Measurements from ENCODE around the gene MAGI2. TPM values are rescaled to one million over a fixed set of nuclear protein-coding genes. Genes with fewer than 3 reads are reported as not detected.
"Not testable (repeated sequence)": the region's sequence is repeated elsewhere in the genome, so short reads cannot be mapped to it uniquely, and the experiment has no call there.

Gene MAGI2
- total RNA-seq, 5 donors from 2014 or later (not counting 1 experiment from before 2014, with no cell fraction given), result 0.10 to 0.77 (median 0.22) TPM

- DNase-seq (no peak), ATAC-seq (replicated peaks in 1 of 4) (no peak)
- ChIA-PET POLR2A (no interaction called here), CTCF (no interaction called here)
- H3K9me3 Mint-ChIP-seq, result no peaks in the 10 kb centered on the region
- 17% methylated on average over 2 of the region's 2 CpGs for WGBS (ENCODE audit: insufficient coverage)
- no peak overlapping the region for H3K4me3 Mint-ChIP-seq
- no peaks in the 10 kb centered on the region for H3K36me3 Mint-ChIP-seq
- no peaks in the 10 kb centered on the region for H3K36me3 ChIP-seq (ENCODE audit: control insufficient read depth in 2 of 2, extremely low read depth in 1 of 2, insufficient read depth in 1 of 2, low read length in 1 of 2)
- H3K27me3 Mint-ChIP-seq, result no peaks in the 10 kb centered on the region
- no peaks in the 10 kb centered on the region for H3K9me3 ChIP-seq
- H3K4me1 ChIP-seq (ENCODE audit: control insufficient read depth in 1 of 2, extremely low read depth in 1 of 2, insufficient read depth in 2 of 2, low read length in 2 of 2), result no peaks in the 10 kb centered on the region
- H3K27me3 ChIP-seq (replicated peaks in 1 of 2; ENCODE audit: control insufficient read depth in 2 of 2, extremely low read depth in 1 of 2, insufficient read depth in 2 of 2, low read length in 1 of 2), result no peaks in the 10 kb centered on the region
- no peak overlapping the region for H3K27ac ChIP-seq (ENCODE audit: low read length)
- H3K4me3 ChIP-seq (ENCODE audit: control insufficient read depth in 1 of 2, extremely low read depth in 1 of 2, low read length in 1 of 2), result no peak overlapping the region
- no peaks in the 10 kb centered on the region for H3K4me1 Mint-ChIP-seq
- H3K27ac Mint-ChIP-seq, result no peak overlapping the region
These were observed 942.8 kb downstream of the MAGI2 start for GRCh38 chr7:78510580-78511188.

GRCh38 chr7:78503301-78503700, 950.2 kb downstream of the MAGI2 start:
- H3K36me3 Mint-ChIP-seq; H3K27ac Mint-ChIP-seq; H3K27me3 Mint-ChIP-seq; H3K4me3 ChIP-seq (ENCODE audit: control insufficient read depth in 1 of 2, extremely low read depth in 1 of 2, low read length in 1 of 2); H3K4me1 ChIP-seq (ENCODE audit: control insufficient read depth in 1 of 2, extremely low read depth in 1 of 2, insufficient read depth in 2 of 2, low read length in 2 of 2); H3K4me1 Mint-ChIP-seq; DNase-seq; H3K36me3 ChIP-seq (ENCODE audit: control insufficient read depth in 2 of 2, extremely low read depth in 1 of 2, insufficient read depth in 1 of 2, low read length in 1 of 2); H3K9me3 ChIP-seq; H3K9me3 Mint-ChIP-seq; ATAC-seq (replicated peaks in 1 of 4); H3K4me3 Mint-ChIP-seq; H3K27ac ChIP-seq (ENCODE audit: low read length); POLR2A ChIA-PET; H3K27me3 ChIP-seq (replicated peaks in 1 of 2; ENCODE audit: control insufficient read depth in 2 of 2, extremely low read depth in 1 of 2, insufficient read depth in 2 of 2, low read length in 1 of 2); CTCF ChIA-PET: not testable (repeated sequence)
- WGBS (ENCODE audit: insufficient coverage), result no CpG with 5 or more reads among the region's 2 CpGs

GRCh38 chr7:78501064-78501463, 952.4 kb downstream of the MAGI2 start:
- DNase-seq (no peak), ATAC-seq (replicated peaks in 1 of 4) (no peak)
- WGBS (ENCODE audit: insufficient coverage), result no CpG with 5 or more reads among the region's 2 CpGs
- Histone ChIP-seq H3K36me3 (ENCODE audit: control insufficient read depth in 2 of 2, extremely low read depth in 1 of 2, insufficient read depth in 1 of 2, low read length in 1 of 2) (no peaks in the 10 kb centered on the region), H3K4me1 (ENCODE audit: control insufficient read depth in 1 of 2, extremely low read depth in 1 of 2, insufficient read depth in 2 of 2, low read length in 2 of 2) (no peaks in the 10 kb centered on the region), H3K4me3 (ENCODE audit: control insufficient read depth in 1 of 2, extremely low read depth in 1 of 2, low read length in 1 of 2) (no peak overlapping the region), H3K27ac (ENCODE audit: low read length) (no peak overlapping the region), H3K9me3 (no peaks in the 10 kb centered on the region), H3K27me3 (replicated peaks in 1 of 2; ENCODE audit: control insufficient read depth in 2 of 2, extremely low read depth in 1 of 2, insufficient read depth in 2 of 2, low read length in 1 of 2) (no peaks in the 10 kb centered on the region)
- POLR2A ChIA-PET, result no interaction called here
- CTCF ChIA-PET, result interaction anchor here in 1 of 2 donors (0.6 kb wide), 1 partner anchor 1779 kb away, joined by 4 read pairs; no protein-coding TSS in a partner anchor
- H3K4me3 Mint-ChIP-seq, result no peak overlapping the region
- H3K4me1 Mint-ChIP-seq, result no peaks in the 10 kb centered on the region
- H3K36me3 Mint-ChIP-seq, result no peaks in the 10 kb centered on the region
- no peaks in the 10 kb centered on the region for H3K27me3 Mint-ChIP-seq
- H3K27ac Mint-ChIP-seq, result no peak overlapping the region
- peaks cover 3 to 7% (median 7%) of the 10 kb centered on the region in 3 donors for H3K9me3 Mint-ChIP-seq

- Histone ChIP-seq H3K27ac (ENCODE audit: low read length) (no peak overlapping the region), H3K9me3 (no peaks in the 10 kb centered on the region), H3K4me1 (ENCODE audit: control insufficient read depth in 1 of 2, extremely low read depth in 1 of 2, insufficient read depth in 2 of 2, low read length in 2 of 2) (no peaks in the 10 kb centered on the region), H3K4me3 (ENCODE audit: control insufficient read depth in 1 of 2, extremely low read depth in 1 of 2, low read length in 1 of 2) (no peak overlapping the region), H3K36me3 (ENCODE audit: control insufficient read depth in 2 of 2, extremely low read depth in 1 of 2, insufficient read depth in 1 of 2, low read length in 1 of 2) (no peaks in the 10 kb centered on the region), H3K27me3 (replicated peaks in 1 of 2; ENCODE audit: control insufficient read depth in 2 of 2, extremely low read depth in 1 of 2, insufficient read depth in 2 of 2, low read length in 1 of 2) (no peaks in the 10 kb centered on the region)
- no CpG with 5 or more reads among the region's 2 CpGs for WGBS (ENCODE audit: insufficient coverage)
- no peak overlapping the region for H3K4me3 Mint-ChIP-seq
- H3K27me3 Mint-ChIP-seq, result no peaks in the 10 kb centered on the region
- POLR2A ChIA-PET, result no interaction called here
- ATAC-seq (replicated peaks in 1 of 4) (no peak), DNase-seq (no peak)
- H3K9me3 Mint-ChIP-seq, result peaks cover 3 to 7% (median 7%) of the 10 kb centered on the region in 3 donors
- no peaks in the 10 kb centered on the region for H3K4me1 Mint-ChIP-seq
- no peak overlapping the region for H3K27ac Mint-ChIP-seq
- CTCF ChIA-PET, result no interaction called here
- H3K36me3 Mint-ChIP-seq, result no peaks in the 10 kb centered on the region
These were observed 953.5 kb downstream of the MAGI2 start for GRCh38 chr7:78499971-78500370.

- 100% methylated on average over 1 of the region's 2 CpGs for WGBS (ENCODE audit: insufficient coverage)
- H3K36me3 Mint-ChIP-seq, result no peaks in the 10 kb centered on the region
- H3K4me1 ChIP-seq (ENCODE audit: control insufficient read depth in 1 of 2, extremely low read depth in 1 of 2, insufficient read depth in 2 of 2, low read length in 2 of 2), result no peaks in the 10 kb centered on the region
- no peak for DNase-seq
- H3K27ac ChIP-seq (ENCODE audit: low read length), result no peak overlapping the region
- H3K4me3 Mint-ChIP-seq, result no peak overlapping the region
- POLR2A ChIA-PET, result no interaction called here
- CTCF ChIA-PET, result no interaction called here
- H3K4me3 ChIP-seq (ENCODE audit: control insufficient read depth in 1 of 2, extremely low read depth in 1 of 2, low read length in 1 of 2), result no peak overlapping the region
- peaks cover 3 to 7% (median 7%) of the 10 kb centered on the region in 3 donors for H3K9me3 Mint-ChIP-seq
- H3K4me1 Mint-ChIP-seq, result no peaks in the 10 kb centered on the region
- no peak overlapping the region for H3K27ac Mint-ChIP-seq
- no peak for ATAC-seq (replicated peaks in 1 of 4)
- H3K27me3 Mint-ChIP-seq, result no peaks in the 10 kb centered on the region
- no peaks in the 10 kb centered on the region for H3K27me3 ChIP-seq (replicated peaks in 1 of 2; ENCODE audit: control insufficient read depth in 2 of 2, extremely low read depth in 1 of 2, insufficient read depth in 2 of 2, low read length in 1 of 2)
- no peaks in the 10 kb centered on the region for H3K36me3 ChIP-seq (ENCODE audit: control insufficient read depth in 2 of 2, extremely low read depth in 1 of 2, insufficient read depth in 1 of 2, low read length in 1 of 2)
- no peaks in the 10 kb centered on the region for H3K9me3 ChIP-seq
These were observed 954.2 kb downstream of the MAGI2 start for GRCh38 chr7:78499283-78499682.

- Histone ChIP-seq H3K9me3 (no peaks in the 10 kb centered on the region), H3K27me3 (replicated peaks in 1 of 2; ENCODE audit: control insufficient read depth in 2 of 2, extremely low read depth in 1 of 2, insufficient read depth in 2 of 2, low read length in 1 of 2) (no peaks in the 10 kb centered on the region), H3K4me3 (ENCODE audit: control insufficient read depth in 1 of 2, extremely low read depth in 1 of 2, low read length in 1 of 2) (no peak overlapping the region), H3K36me3 (ENCODE audit: control insufficient read depth in 2 of 2, extremely low read depth in 1 of 2, insufficient read depth in 1 of 2, low read length in 1 of 2) (no peaks in the 10 kb centered on the region), H3K27ac (ENCODE audit: low read length) (no peak overlapping the region), H3K4me1 (ENCODE audit: control insufficient read depth in 1 of 2, extremely low read depth in 1 of 2, insufficient read depth in 2 of 2, low read length in 2 of 2) (no peaks in the 10 kb centered on the region)
- Mint-ChIP-seq H3K4me3 (no peak overlapping the region), H3K27ac (no peak overlapping the region), H3K27me3 (no peaks in the 10 kb centered on the region), H3K9me3 (peaks cover 3 to 7% (median 7%) of the 10 kb centered on the region in 3 donors), H3K4me1 (no peaks in the 10 kb centered on the region), H3K36me3 (no peaks in the 10 kb centered on the region)
- ChIA-PET POLR2A (no interaction called here), CTCF (no interaction called here)
- no CpG with 5 or more reads among the region's 4 CpGs for WGBS (ENCODE audit: insufficient coverage)
- DNase-seq (no peak), ATAC-seq (replicated peaks in 1 of 4) (no peak)
These were observed 955.6 kb downstream of the MAGI2 start for GRCh38 chr7:78497728-78498427.
